SK-N-SH (cell line): Measurements from ENCODE around the gene SNTG2. TPM values are rescaled to one million over a fixed set of nuclear protein-coding genes. Genes with fewer than 3 reads are reported as not detected.

Experiments used
- CTCF ChIA-PET: fragments of 300-600, 350-600 bp; formaldehyde crosslinking; extraction: SDS; loops from one replicate; lab custom pipeline; 2021; lab: Yijun Ruan, JAX
- POLR2A ChIA-PET: fragments of 350-600 bp; sonication (Branson Sonifier 250); formaldehyde crosslinking; extraction: SDS; loops from one replicate; lab custom pipeline; 2020; ENCODE audit warnings: antibody characterized with exemption, inconsistent platforms; lab: Yijun Ruan, JAX
- DNase-seq: peaks from one replicate; pipeline ENCODE4 v3.0.0; 2012
- H2AFZ ChIP-seq: fragments of 200-600 bp; sonication (generic); 2 replicates; pipeline ENCODE4 v1.8.1; 2016; ENCODE audit warnings: antibody characterized with exemption, mild to moderate bottlenecking, low read depth
- H3F3A ChIP-seq: fragments of 200-600 bp; sonication (generic); replicated peaks from 2 replicates; pipeline ENCODE3; 2016; ENCODE audit warnings: antibody characterized with exemption, mild to moderate bottlenecking; ENCODE audit not compliant: insufficient read depth
- H3K27ac ChIP-seq, 2 experiments: fragments of 200-500 bp in 1 of 2; fragments of 200-600 bp in 1 of 2; sonication (Bioruptor generic) in 1 of 2; sonication (generic), shearing (Covaris generic) in 1 of 2; 2 replicates each; pipeline versions ENCODE4 v1.5.1 to v1.6.1; 2014 to 2016; ENCODE audit warnings: low read depth in 2 of 2, inconsistent platforms in 1 of 2, low read length in 1 of 2, mild to moderate bottlenecking in 1 of 2, mixed read lengths in 1 of 2
- H3K27me3 ChIP-seq: fragments of 200-600 bp; sonication (generic), shearing (Covaris generic); 2 replicates; pipeline ENCODE4 v1.6.1; 2016; ENCODE audit warnings: mixed run types; ENCODE audit not compliant: insufficient read depth
- H3K36me3 ChIP-seq, 2 experiments: fragments of 200-500 bp in 1 of 2; fragments of 200-600 bp in 1 of 2; sonication (Bioruptor generic) in 1 of 2; sonication (generic) in 1 of 2; replicated peaks in 1 of 2; 2 replicates each; pipeline versions ENCODE3 to v1.5.1; 2014 to 2016; ENCODE audit warnings: low read length in 1 of 2, mild to moderate bottlenecking in 1 of 2; ENCODE audit not compliant: insufficient read depth in 2 of 2, control insufficient read depth in 1 of 2
- H3K4me1 ChIP-seq, 2 experiments: fragments of 200-500 bp in 1 of 2; fragments of 200-600 bp in 1 of 2; sonication (Bioruptor generic) in 1 of 2; sonication (generic), shearing (Covaris generic) in 1 of 2; 2 replicates each; pipeline versions ENCODE4 v1.5.1 to v1.6.1; 2014 to 2016; ENCODE audit warnings: low read depth in 1 of 2, low read length in 1 of 2, mixed run types in 1 of 2; ENCODE audit not compliant: insufficient read depth in 2 of 2, control insufficient read depth in 1 of 2
- H3K4me2 ChIP-seq: fragments of 200-600 bp; sonication (generic), shearing (Covaris generic); 2 replicates; pipeline ENCODE4 v1.6.1; 2017; ENCODE audit warnings: mixed run types
- H3K4me3 ChIP-seq, 2 experiments: fragments of 200-500 bp in 1 of 2; fragments of 200-600 bp in 1 of 2; sonication (Bioruptor generic) in 1 of 2; sonication (generic), shearing (Covaris generic) in 1 of 2; 2 replicates each; pipeline versions ENCODE4 v1.5.1 to v1.8.1; 2014 to 2016; ENCODE audit warnings: low read depth in 2 of 2, inconsistent platforms in 1 of 2, low read length in 1 of 2, mild to moderate bottlenecking in 1 of 2, mixed read lengths in 1 of 2, moderate library complexity in 1 of 2
- H3K79me2 ChIP-seq: fragments of 200-600 bp; sonication (generic); 2 replicates; pipeline ENCODE4 v1.8.1; 2017; ENCODE audit warnings: mild to moderate bottlenecking; ENCODE audit not compliant: insufficient read depth
- H3K9ac ChIP-seq: fragments of 200-600 bp; sonication (generic); 2 replicates; pipeline ENCODE4 v1.6.1; 2017; ENCODE audit warnings: mixed run types
- H3K9me2 ChIP-seq: fragments of 200-600 bp; sonication (generic); 2 replicates; pipeline ENCODE4 v1.6.1; 2017; ENCODE audit warnings: mixed run types
- H3K9me3 ChIP-seq: fragments of 200-600 bp; sonication (generic); 2 replicates; pipeline ENCODE4 v1.6.1; 2017; ENCODE audit warnings: mixed run types, mild to moderate bottlenecking, moderate library complexity
- H4K20me1 ChIP-seq: fragments of 200-600 bp; sonication (generic); 2 replicates; pipeline ENCODE4 v1.6.1; 2017; ENCODE audit warnings: mild to moderate bottlenecking, mixed run types; ENCODE audit not compliant: insufficient read depth
- CHD2 ChIP-seq: fragments of 150-350 bp; IDR thresholded peaks from 2 replicates; pipeline ENCODE4 v1.6.1; 2018; ENCODE audit warnings: low read length; ENCODE audit not compliant: partially characterized antibody
- FOXJ3 ChIP-seq: sonication (generic); formaldehyde crosslinking; IDR thresholded peaks from 2 replicates; pipeline ENCODE4 v1.5.1; 2020; ENCODE audit warnings: mild to moderate bottlenecking, missing genetic modification reagents
- GATA2 ChIP-seq: sonication (generic); formaldehyde crosslinking; IDR thresholded peaks from 2 replicates; pipeline ENCODE4 v1.5.0; 2020; ENCODE audit warnings: mild to moderate bottlenecking, missing genetic modification reagents
- RAD21 ChIP-seq: IDR thresholded peaks from 2 replicates; pipeline ENCODE4 v1.6.1; 2012; ENCODE audit warnings: mild to moderate bottlenecking, low read length
- SIN3A ChIP-seq: IDR thresholded peaks from 2 replicates; pipeline ENCODE4 v1.6.1; 2012; ENCODE audit warnings: low read depth, mild to moderate bottlenecking, low read length, moderate library complexity, borderline replicate concordance
- TAF1 ChIP-seq: IDR thresholded peaks from 2 replicates; pipeline ENCODE4 v1.6.1; 2012; ENCODE audit warnings: low read depth, mild to moderate bottlenecking, low read length, moderate library complexity, borderline replicate concordance
- YY1 ChIP-seq: IDR thresholded peaks from 2 replicates; pipeline ENCODE4 v1.4.0; 2012; ENCODE audit warnings: low read depth, mild to moderate bottlenecking
- WGBS: methylation state at CpG from one replicate; pipeline ENCODE4 v1.1.6; 2017; ENCODE audit warnings: low lambda C conversion rate; 5-methylcytosine and 5-hydroxymethylcytosine counted together
- polyA plus RNA-seq, 3 experiments: library from polyadenylated mRNA; depleted of rRNA; stranded (reverse); fragments of >200 nt; gene quantifications; 2 replicates each; pipeline ENCODE4 v1.2.3, GENCODE V29; 2012
- TF ChIP-seq, protein P1 (sequence below): IDR thresholded peaks from 2 replicates; pipeline ENCODE4 v1.6.1; 2012; ENCODE audit warnings: mild to moderate bottlenecking, low read depth, low read length, moderate library complexity
- TF ChIP-seq, protein P2 (sequence below): fragments of 150-350 bp; IDR thresholded peaks from 2 replicates; pipeline ENCODE4 v1.6.1; 2016; ENCODE audit warnings: mild to moderate bottlenecking, low read depth, low read length
- TF ChIP-seq, protein P3 (sequence below): IDR thresholded peaks from 2 replicates; pipeline ENCODE4 v1.4.0; 2012; ENCODE audit warnings: low read depth, borderline replicate concordance

The SNTG2 gene
- polyA plus RNA-seq, 1 of the 3 experiments (the other 2 are of a cell fraction): not detected

DNA sequence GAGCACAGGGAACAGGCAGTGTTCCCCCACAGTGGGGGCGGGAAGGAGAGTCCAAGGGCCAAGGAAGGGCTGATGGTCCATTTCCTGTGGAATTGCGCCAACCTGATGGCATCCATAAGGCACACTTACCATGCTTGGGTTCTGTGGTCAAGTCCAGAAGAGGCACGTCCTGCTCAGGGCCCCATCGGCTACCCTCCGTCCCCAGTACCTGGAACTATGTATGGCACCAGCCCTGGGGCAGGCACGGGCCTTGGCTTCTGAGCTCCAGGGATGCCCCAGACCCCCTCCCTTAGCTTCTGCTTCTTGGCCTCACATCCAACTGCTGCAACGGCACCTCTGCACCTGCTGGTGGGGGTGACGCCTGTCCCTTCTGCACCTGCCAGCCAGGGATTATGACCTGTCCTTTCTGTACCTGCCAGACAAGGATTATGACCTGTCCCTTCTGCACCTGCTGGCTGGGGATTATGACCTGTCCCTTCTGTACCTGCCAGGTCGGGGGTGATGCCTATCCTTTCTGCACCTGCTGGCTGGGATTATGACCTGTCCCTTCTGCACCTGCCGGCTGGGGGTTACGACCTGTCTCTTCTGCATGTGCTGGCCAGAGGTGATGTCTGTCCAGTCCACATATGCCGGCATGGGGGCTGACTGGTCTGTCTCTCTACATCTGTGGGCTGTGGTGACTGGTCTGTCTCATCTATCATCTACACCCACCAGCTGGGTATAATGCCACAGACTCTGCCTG lies 45.4 kb upstream of the SNTG2 start:
- H4K20me1 ChIP-seq: no peaks in the 10 kb centered on the region
- WGBS: 38% methylated on average over 8 of the region's 12 CpGs
- H3K4me1 ChIP-seq: no peaks in the 10 kb centered on the region; a peak in 1 of 4 replicates
- H3K79me2 ChIP-seq: no peaks in the 10 kb centered on the region
- no peak overlapping the region for H3K9ac ChIP-seq
- H2AFZ ChIP-seq: no peak overlapping the region
- ChIA-PET CTCF (interaction anchor here (0.6 to 1.7 kb wide), 5 partner anchors 8 to 962 kb away, joined by 3 to 4 read pairs (median 4); no protein-coding TSS in a partner anchor), POLR2A (interaction anchor here (0.8 kb wide), 1 partner anchor 31 kb away, joined by 3 read pairs; no protein-coding TSS in a partner anchor)
- no peaks in the 10 kb centered on the region for H3K36me3 ChIP-seq
- no peaks in the 10 kb centered on the region for H3F3A ChIP-seq
- H3K4me3 ChIP-seq: no peak overlapping the region
- TF ChIP-seq GATA2: no peak
- no peak for TF ChIP-seq TAF1
- TF ChIP-seq, protein P1, sequence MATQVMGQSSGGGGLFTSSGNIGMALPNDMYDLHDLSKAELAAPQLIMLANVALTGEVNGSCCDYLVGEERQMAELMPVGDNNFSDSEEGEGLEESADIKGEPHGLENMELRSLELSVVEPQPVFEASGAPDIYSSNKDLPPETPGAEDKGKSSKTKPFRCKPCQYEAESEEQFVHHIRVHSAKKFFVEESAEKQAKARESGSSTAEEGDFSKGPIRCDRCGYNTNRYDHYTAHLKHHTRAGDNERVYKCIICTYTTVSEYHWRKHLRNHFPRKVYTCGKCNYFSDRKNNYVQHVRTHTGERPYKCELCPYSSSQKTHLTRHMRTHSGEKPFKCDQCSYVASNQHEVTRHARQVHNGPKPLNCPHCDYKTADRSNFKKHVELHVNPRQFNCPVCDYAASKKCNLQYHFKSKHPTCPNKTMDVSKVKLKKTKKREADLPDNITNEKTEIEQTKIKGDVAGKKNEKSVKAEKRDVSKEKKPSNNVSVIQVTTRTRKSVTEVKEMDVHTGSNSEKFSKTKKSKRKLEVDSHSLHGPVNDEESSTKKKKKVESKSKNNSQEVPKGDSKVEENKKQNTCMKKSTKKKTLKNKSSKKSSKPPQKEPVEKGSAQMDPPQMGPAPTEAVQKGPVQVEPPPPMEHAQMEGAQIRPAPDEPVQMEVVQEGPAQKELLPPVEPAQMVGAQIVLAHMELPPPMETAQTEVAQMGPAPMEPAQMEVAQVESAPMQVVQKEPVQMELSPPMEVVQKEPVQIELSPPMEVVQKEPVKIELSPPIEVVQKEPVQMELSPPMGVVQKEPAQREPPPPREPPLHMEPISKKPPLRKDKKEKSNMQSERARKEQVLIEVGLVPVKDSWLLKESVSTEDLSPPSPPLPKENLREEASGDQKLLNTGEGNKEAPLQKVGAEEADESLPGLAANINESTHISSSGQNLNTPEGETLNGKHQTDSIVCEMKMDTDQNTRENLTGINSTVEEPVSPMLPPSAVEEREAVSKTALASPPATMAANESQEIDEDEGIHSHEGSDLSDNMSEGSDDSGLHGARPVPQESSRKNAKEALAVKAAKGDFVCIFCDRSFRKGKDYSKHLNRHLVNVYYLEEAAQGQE: no peak
- no peak for TF ChIP-seq SIN3A
- TF ChIP-seq CHD2: no peak
- TF ChIP-seq, protein P2, sequence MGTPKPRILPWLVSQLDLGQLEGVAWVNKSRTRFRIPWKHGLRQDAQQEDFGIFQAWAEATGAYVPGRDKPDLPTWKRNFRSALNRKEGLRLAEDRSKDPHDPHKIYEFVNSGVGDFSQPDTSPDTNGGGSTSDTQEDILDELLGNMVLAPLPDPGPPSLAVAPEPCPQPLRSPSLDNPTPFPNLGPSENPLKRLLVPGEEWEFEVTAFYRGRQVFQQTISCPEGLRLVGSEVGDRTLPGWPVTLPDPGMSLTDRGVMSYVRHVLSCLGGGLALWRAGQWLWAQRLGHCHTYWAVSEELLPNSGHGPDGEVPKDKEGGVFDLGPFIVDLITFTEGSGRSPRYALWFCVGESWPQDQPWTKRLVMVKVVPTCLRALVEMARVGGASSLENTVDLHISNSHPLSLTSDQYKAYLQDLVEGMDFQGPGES: no peak
- no peak for TF ChIP-seq YY1
- no peak for TF ChIP-seq FOXJ3 (CRISPR knock-in tag)
- TF ChIP-seq RAD21: no peak
- TF ChIP-seq, protein P3, sequence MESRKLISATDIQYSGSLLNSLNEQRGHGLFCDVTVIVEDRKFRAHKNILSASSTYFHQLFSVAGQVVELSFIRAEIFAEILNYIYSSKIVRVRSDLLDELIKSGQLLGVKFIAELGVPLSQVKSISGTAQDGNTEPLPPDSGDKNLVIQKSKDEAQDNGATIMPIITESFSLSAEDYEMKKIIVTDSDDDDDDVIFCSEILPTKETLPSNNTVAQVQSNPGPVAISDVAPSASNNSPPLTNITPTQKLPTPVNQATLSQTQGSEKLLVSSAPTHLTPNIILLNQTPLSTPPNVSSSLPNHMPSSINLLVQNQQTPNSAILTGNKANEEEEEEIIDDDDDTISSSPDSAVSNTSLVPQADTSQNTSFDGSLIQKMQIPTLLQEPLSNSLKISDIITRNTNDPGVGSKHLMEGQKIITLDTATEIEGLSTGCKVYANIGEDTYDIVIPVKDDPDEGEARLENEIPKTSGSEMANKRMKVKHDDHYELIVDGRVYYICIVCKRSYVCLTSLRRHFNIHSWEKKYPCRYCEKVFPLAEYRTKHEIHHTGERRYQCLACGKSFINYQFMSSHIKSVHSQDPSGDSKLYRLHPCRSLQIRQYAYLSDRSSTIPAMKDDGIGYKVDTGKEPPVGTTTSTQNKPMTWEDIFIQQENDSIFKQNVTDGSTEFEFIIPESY: no peak
- no peak overlapping the region for H3K27ac ChIP-seq
- no peak for DNase-seq
- H3K9me3 ChIP-seq: no peaks in the 10 kb centered on the region; the same call in 1 of the 2 replicates
- H3K27me3 ChIP-seq: no peaks in the 10 kb centered on the region
- no peak overlapping the region for H3K4me2 ChIP-seq
- no peaks in the 10 kb centered on the region for H3K9me2 ChIP-seq
